ENCODE data around the gene TRIM52. TPM values are rescaled to one million over a fixed set of nuclear protein-coding genes. Genes with fewer than 3 reads are reported as not detected.

Gene TRIM52
- total and polyA plus RNA-seq, 4 donors = 3.0 to 19.3 (median 15.3) TPM

DNA sequence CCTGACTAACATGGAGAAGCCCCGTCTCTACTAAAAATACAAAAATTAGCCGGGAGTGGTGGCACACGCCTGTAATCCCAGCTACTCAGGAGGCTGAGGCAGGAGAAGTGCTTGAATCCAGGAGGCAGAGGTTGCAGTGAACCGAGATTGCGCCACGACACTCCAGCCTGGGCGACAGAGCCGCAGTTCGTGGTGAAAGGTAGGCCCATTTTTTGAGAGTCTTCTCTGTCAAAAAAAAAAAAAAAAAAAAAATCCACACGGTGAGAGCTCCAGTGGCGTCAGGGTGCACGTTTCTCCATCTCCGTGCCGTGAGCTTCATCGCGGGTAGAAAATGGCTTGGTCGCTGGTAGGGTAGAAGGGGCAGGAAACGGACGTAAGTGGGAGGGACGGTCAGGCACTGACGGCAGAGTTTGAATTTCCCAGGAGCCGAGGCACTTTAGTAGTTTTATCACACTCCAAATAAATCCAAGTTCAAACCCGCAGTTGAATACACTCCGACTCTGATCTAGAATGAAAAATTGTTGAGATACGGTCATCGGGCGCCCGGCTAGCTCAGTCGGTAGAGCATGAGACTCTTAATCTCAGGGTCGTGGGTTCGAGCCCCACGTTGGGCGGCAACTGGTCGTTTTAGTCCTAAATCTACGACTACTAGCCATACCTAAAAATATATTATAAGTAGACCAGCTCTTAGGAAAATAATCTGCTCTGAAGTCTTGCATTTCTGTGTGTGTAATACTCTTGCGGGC is 53.6 kb downstream of the TRIM52 start:
- H3K9me3 ChIP-seq (ENCODE audit: control insufficient read depth, low read length) = no peaks in the 10 kb centered on the region
- DNase-seq = peak; percentile 77 to 94
- no peaks in the 10 kb centered on the region for H3K36me3 ChIP-seq (ENCODE audit: control insufficient read depth in 1 of 2, insufficient read depth in 2 of 2, low read length in 1 of 2)
- WGBS, 2 donors = 1% methylated on average over 36 of the region's 36 CpGs
- H3K27ac ChIP-seq (ENCODE audit: low read depth in 1 of 2, low read length in 2 of 2) = peak overlapping the region in 1 of 2 donors; percentile 48
- peak; percentile 84 for ATAC-seq (ENCODE audit: low FRiP score)
- H3K4me1 ChIP-seq (ENCODE audit: control insufficient read depth in 1 of 2, insufficient read depth in 2 of 2, low read length in 2 of 2) = no peaks in the 10 kb centered on the region
- no peaks in the 10 kb centered on the region for H3K27me3 ChIP-seq (ENCODE audit: control insufficient read depth in 1 of 2, insufficient read depth in 2 of 2, low read length in 1 of 2)
- peak overlapping the region; percentile 16 to 36 for H3K4me3 ChIP-seq (ENCODE audit: low read length in 2 of 2)
- intact Hi-C loops (cut with DNase I) = loop anchor here (1.0 to 2.0 kb wide), 3 partner anchors 11 to 19 kb away; partner anchors contain the start of gene TRIM41 (in 1 of the 2)

DNA sequence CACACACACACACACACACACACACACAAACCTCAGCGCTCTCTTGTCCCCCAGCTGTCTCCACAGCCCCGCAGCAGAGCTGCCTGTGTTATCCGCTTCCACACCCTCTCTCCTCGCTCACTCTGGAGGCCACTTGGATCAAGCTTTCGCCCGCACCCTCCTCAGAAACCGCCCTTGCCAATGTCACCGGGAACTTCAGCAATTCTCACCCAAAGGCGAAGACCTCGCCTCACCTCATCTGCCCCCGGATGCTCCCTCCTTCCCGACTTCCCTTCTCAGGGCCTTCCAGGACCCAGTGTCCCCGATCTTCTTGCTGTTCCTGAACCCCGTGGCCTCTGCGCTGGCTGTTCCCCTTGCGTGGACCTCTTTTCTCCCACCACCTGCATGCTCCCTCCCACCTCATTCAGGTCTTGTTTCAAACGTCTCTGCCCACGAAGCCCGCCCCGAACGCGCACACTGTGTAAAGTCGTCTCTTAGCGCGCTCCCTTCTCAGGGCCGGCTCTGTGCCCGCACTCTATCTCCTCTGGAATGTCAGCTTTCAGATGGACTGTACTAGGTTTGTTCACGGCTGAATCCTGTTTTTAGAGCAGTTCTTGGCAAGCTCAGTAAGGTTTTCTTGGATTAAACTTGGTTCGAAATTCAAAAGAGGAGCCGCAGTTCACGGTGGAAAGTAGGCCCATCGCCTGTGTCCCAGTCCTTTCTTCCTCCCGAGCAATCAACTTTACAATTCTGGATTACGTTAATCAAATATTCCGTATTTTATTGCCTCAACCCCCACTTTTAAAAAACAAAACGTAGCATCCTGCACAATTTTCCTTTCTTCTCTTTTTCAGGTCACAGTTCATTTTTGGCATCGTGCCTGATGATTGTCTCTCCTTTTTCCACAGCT is 54.9 kb downstream of the TRIM52 start:
- peak; percentile 6 for ATAC-seq (ENCODE audit: low FRiP score)

More for the DNA sequence above, 54.9 kb downstream of the TRIM52 start:
- Histone ChIP-seq H3K9me3 (ENCODE audit: control insufficient read depth, low read length) (no peaks in the 10 kb centered on the region), H3K4me1 (ENCODE audit: control insufficient read depth in 1 of 2, insufficient read depth in 2 of 2, low read length in 2 of 2) (no peaks in the 10 kb centered on the region), H3K4me3 (ENCODE audit: low read length in 2 of 2) (peak overlapping the region; percentile 1 to 50), H3K36me3 (ENCODE audit: control insufficient read depth in 1 of 2, insufficient read depth in 2 of 2, low read length in 1 of 2) (no peaks in the 10 kb centered on the region), H3K27ac (ENCODE audit: low read depth in 1 of 2, low read length in 2 of 2) (peak overlapping the region in 1 of 2 donors; percentile 56), H3K27me3 (ENCODE audit: control insufficient read depth in 1 of 2, insufficient read depth in 2 of 2, low read length in 1 of 2) (no peaks in the 10 kb centered on the region)
- DNase-seq = peak in 1 of 2 donors; percentile 77
- WGBS, 2 donors = 4 to 6% methylated on average over 37 of the region's 37 CpGs
- intact Hi-C loops (cut with DNase I) = loop anchor here (1.0 to 2.0 kb wide), 3 partner anchors 17 to 18 kb away; partner anchors contain the start of gene TRIM41 (in 1 of the 2)

Small RNA genes within 50 kb of the gene (microRNA-seq; reads per million reads assigned to microRNA genes)
- 0 reads per million in 2 donors for gene MIR4638

Other genes starting within 250 kb of the TRIM52 start
- 10 to 100 TPM; 16.8 to 33.0 TPM for gene BTNL9, start 220.9 kb downstream of the TRIM52 start, total RNA-seq
- gene BTNL9, start 220.9 kb downstream of the TRIM52 start, polyA plus RNA-seq = under 1 TPM; 0.26 to 0.75 TPM
- gene OR2V1, start 130.0 kb downstream of the TRIM52 start, total RNA-seq = not detected
- gene OR2V1, start 130.0 kb downstream of the TRIM52 start, polyA plus RNA-seq = not detected
- gene OR2V2, start 113.6 kb downstream of the TRIM52 start, total RNA-seq = not detected
- gene OR2V2, start 113.6 kb downstream of the TRIM52 start, polyA plus RNA-seq = not detected
- 1 to 10 TPM; 3.0 to 6.9 TPM for gene TRIM7, start 55.9 kb downstream of the TRIM52 start, total RNA-seq
- 1 to 10 TPM; 4.3 to 6.3 TPM for gene TRIM7, start 55.9 kb downstream of the TRIM52 start, polyA plus RNA-seq
- gene TRIM41, start 37.9 kb downstream of the TRIM52 start, total RNA-seq = 10 to 100 TPM; 15.2 to 21.4 TPM
- 10 to 100 TPM; 15.7 to 22.2 TPM for gene TRIM41, start 37.9 kb downstream of the TRIM52 start, polyA plus RNA-seq
- gene RACK1, start 17.2 kb downstream of the TRIM52 start, total RNA-seq = 1,000 to 10,000 TPM in 1 of 2 donors, 100 to 1,000 TPM in 1; 922 to 1,191 TPM
- gene RACK1, start 17.2 kb downstream of the TRIM52 start, polyA plus RNA-seq = 1,000 to 10,000 TPM; 1,838 to 2,024 TPM
- under 1 TPM; 0.45 to 0.71 TPM for gene OR4F3, start 106.1 kb upstream of the TRIM52 start, total RNA-seq
- gene OR4F3, start 106.1 kb upstream of the TRIM52 start, polyA plus RNA-seq = not detected